Spleen (tissue), 11 donors: Measurements from ENCODE around the gene PTTG1IP. TPM values are rescaled to one million over a fixed set of nuclear protein-coding genes. Genes with fewer than 3 reads are reported as not detected.

Source experiments
- DNase-seq: peaks from one replicate; pipeline ENCODE4 v3.0.0-alpha.2; 2020
- H3K27ac ChIP-seq, 8 donors: fragments of 200-600 bp; sonication (generic) in 7 of 8; 1 replicate in 4 of 8; 2 replicates in 4 of 8; pipeline versions ENCODE4 v1.5.0 to v1.8.0; 2016 to 2021; ENCODE audit warnings: inconsistent platforms in 4 of 8, mild to moderate bottlenecking in 4 of 8, moderate library complexity in 1 of 8
- H3K27me3 ChIP-seq, 7 donors: fragments of 200-600 bp; sonication (generic) in 6 of 7; replicated peaks in 1 of 7; 1 replicate in 4 of 7; 2 replicates in 3 of 7; pipeline versions ENCODE4 v1.5.0 to v1.8.0; 2016 to 2021; ENCODE audit warnings: inconsistent platforms in 3 of 7, mild to moderate bottlenecking in 1 of 7
- H3K36me3 ChIP-seq, 6 donors: fragments of 200-600 bp; sonication (generic) in 5 of 6; 1 replicate in 4 of 6; 2 replicates in 2 of 6; pipeline versions ENCODE4 v1.5.0 to v1.8.0; 2016 to 2021; ENCODE audit warnings: inconsistent platforms in 2 of 6
- H3K4me1 ChIP-seq, 6 donors: fragments of 200-600 bp; sonication (generic) in 5 of 6; 1 replicate in 3 of 6; 2 replicates in 3 of 6; pipeline versions ENCODE4 v1.5.0 to v1.8.0; 2016 to 2021; ENCODE audit warnings: inconsistent platforms in 3 of 6
- H3K4me3 ChIP-seq, 8 donors: fragments of 200-600 bp; sonication (generic) in 7 of 8; 1 replicate in 4 of 8; 2 replicates in 4 of 8; pipeline versions ENCODE4 v1.5.0 to v1.8.0; 2016 to 2021; ENCODE audit warnings: inconsistent platforms in 4 of 8, mild to moderate bottlenecking in 4 of 8, moderate library complexity in 2 of 8
- H3K9me3 ChIP-seq, 8 donors: fragments of 200-600 bp; sonication (generic) in 7 of 8; 1 replicate in 4 of 8; 2 replicates in 4 of 8; pipeline versions ENCODE4 v1.5.0 to v1.8.0; 2016 to 2021; ENCODE audit warnings: inconsistent platforms in 4 of 8
- POLR2A ChIP-seq, 3 donors: fragments of 450-650 bp; IDR thresholded peaks; one replicate each; pipeline ENCODE4 v1.5.1; 2017; ENCODE audit warnings: antibody characterized with exemption in 3 of 3, mild to moderate bottlenecking in 1 of 3
- POLR2AphosphoS5 ChIP-seq, 3 donors: sonication (generic); formaldehyde crosslinking; IDR thresholded peaks; one replicate each; pipeline ENCODE4 v1.5.1; 2017; ENCODE audit warnings: antibody characterized with exemption in 3 of 3
- WGBS, 5 donors: extraction: QIAGEN DNeasy Blood & Tissue Kit in 3 of 5; methylation state at CpG; one replicate each; pipeline versions ENCODE4 v1.1.5 to v1.1.7; 2013 to 2018; 5-methylcytosine and 5-hydroxymethylcytosine counted together
- intact Hi-C: fragments of 100-400 bp; cut with DNase I; formaldehyde crosslinking; loops from one replicate; pipeline ENCODE4 v1.15.0; 2023; ENCODE audit warnings: low total_unique reads
- polyA plus RNA-seq, 3 donors: library from polyadenylated mRNA; stranded (reverse); fragments of 200-250 nt; gene quantifications; one replicate each; pipeline ENCODE4 v1.2.1, GENCODE V29; 2013
- total RNA-seq, 7 donors: library from RNA; depleted of rRNA in 3 of 7; stranded (reverse); fragments of >200 nt in 3 of 7; fragmentation: NEBNext Ultra II Directional in 4 of 7; extraction: Animal tissue kit (Norgen Biotek cat#: 25700) in 4 of 7; gene quantifications; one replicate each; pipeline versions ENCODE4 v1.1.0 to v1.2.1, GENCODE V29; 2016 to 2021
- TF ChIP-seq, protein P1 (sequence below), 11 experiments: fragments of 200-600 bp in 7 of 11; fragments of 450-650 bp in 4 of 11; sonication (generic) in 4 of 11; IDR thresholded peaks in 8 of 11; conservative IDR thresholded peaks in 3 of 11; 1 replicate in 7 of 11; 2 replicates in 4 of 11; pipeline versions ENCODE4 v1.4.0 to v1.8.0; 2016 to 2021; ENCODE audit warnings: antibody characterized with exemption in 11 of 11, inconsistent platforms in 4 of 11, mild to moderate bottlenecking in 1 of 11
- donor health status: healthy with polysubstance abuse.
- donor health status: DM: no; HTN: no; CAD: no; lungs with moderate emphysema.
- donor health status: DM: no; HTN: no; CAD: no.
- donor health status: Bipolar disorder and iron deficiency.
- donor health status: healthy.
- donor health status: DM: no; HTN: no; CAD: no.
- donor health status: DM: yes; HTN: yes; CAD: no.

Gene PTTG1IP
- total and polyA plus RNA-seq, 10 donors, result 57.6 to 189 (median 135) TPM

DNA sequence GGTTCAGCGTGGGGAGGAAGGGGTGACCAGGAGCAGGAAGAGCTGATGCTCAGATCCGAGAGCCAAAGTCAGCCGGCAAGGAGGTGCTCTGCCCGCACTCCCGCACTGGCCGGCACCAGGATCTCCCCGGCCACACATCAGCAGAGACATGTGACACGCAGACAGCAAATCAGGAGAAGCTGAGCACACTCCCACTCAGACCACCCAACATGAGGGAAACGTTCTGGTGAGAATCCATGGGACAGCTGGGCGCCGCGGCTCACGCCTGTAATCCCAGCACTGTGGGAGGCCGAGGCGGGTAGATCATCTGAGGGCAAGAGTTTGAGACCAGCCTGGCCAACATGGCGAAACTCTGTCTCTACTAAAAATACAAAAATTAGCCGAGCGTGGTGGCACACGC, 18.6 kb upstream of the PTTG1IP start:
- WGBS, 5 donors, result 85 to 95% (median 87%) methylated on average over 12 to 19 of the region's 19 CpGs
- H3K4me1 ChIP-seq, result peaks cover 0 to 79% (median 24%) of the 10 kb centered on the region in 6 donors
- no peaks in the 10 kb centered on the region for H3K27me3 ChIP-seq
- intact Hi-C loops, result loop anchor here (5.0 kb wide), 1 partner anchor 40 kb away; no protein-coding TSS in a partner anchor
- H3K9me3 ChIP-seq, result no peaks in the 10 kb centered on the region
- H3K27ac ChIP-seq, result peak overlapping the region in 1 of 8 donors; percentile 9
- H3K36me3 ChIP-seq, result peaks cover 0 to 99% (median 71%) of the 10 kb centered on the region in 6 donors
- H3K4me3 ChIP-seq, result no peak overlapping the region
- TF ChIP-seq POLR2AphosphoS5 (IDR thresholded peaks at IDR 0.05), result no peak
- TF ChIP-seq, protein P1, sequence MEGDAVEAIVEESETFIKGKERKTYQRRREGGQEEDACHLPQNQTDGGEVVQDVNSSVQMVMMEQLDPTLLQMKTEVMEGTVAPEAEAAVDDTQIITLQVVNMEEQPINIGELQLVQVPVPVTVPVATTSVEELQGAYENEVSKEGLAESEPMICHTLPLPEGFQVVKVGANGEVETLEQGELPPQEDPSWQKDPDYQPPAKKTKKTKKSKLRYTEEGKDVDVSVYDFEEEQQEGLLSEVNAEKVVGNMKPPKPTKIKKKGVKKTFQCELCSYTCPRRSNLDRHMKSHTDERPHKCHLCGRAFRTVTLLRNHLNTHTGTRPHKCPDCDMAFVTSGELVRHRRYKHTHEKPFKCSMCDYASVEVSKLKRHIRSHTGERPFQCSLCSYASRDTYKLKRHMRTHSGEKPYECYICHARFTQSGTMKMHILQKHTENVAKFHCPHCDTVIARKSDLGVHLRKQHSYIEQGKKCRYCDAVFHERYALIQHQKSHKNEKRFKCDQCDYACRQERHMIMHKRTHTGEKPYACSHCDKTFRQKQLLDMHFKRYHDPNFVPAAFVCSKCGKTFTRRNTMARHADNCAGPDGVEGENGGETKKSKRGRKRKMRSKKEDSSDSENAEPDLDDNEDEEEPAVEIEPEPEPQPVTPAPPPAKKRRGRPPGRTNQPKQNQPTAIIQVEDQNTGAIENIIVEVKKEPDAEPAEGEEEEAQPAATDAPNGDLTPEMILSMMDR (IDR thresholded peaks at IDR 0.05 in 8 of 11, conservative IDR thresholded peaks at IDR 0.05 in 3 of 11), result no peak
- TF ChIP-seq POLR2A (IDR thresholded peaks at IDR 0.05), result no peak
- no peak for DNase-seq

DNA sequence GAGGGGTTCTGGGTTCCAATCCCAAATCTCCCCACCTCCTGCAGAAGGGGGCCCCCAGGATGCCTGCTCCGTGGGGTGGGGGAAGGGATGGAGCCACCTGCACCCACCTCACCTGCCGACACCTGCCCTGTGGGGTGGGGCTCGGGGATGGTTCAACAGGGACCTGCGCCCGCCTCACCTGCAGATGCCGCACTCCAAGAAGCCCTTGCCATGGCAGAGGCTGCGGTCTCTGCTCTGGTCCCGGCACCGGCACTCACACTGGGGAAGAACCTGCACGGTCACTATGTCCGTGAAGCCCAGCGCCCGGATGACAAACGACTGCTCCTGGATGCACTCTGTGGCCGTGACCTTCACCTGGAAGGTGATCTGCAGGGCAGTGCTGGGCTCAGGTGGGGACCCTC, 18.1 kb upstream of the PTTG1IP start:
- TF ChIP-seq POLR2AphosphoS5 (IDR thresholded peaks at IDR 0.05), result peak in 1 of 3 donors; percentile 53
- TF ChIP-seq POLR2A (IDR thresholded peaks at IDR 0.05), result no peak
- peaks cover 0 to 99% (median 71%) of the 10 kb centered on the region in 6 donors for H3K36me3 ChIP-seq
- no peak for DNase-seq
- H3K4me1 ChIP-seq, result peaks cover 0 to 74% (median 21%) of the 10 kb centered on the region in 6 donors
- H3K27me3 ChIP-seq, result no peaks in the 10 kb centered on the region
- no peaks in the 10 kb centered on the region for H3K9me3 ChIP-seq
- intact Hi-C loops, result loop anchor here (5.0 kb wide), 1 partner anchor 41 kb away; no protein-coding TSS in a partner anchor
- H3K4me3 ChIP-seq, result no peak overlapping the region
- WGBS, 5 donors, result 89 to 97% (median 91%) methylated on average over 12 to 15 of the region's 15 CpGs
- H3K27ac ChIP-seq, result peak overlapping the region in 2 of 8 donors; percentile 9 to 11

DNA sequence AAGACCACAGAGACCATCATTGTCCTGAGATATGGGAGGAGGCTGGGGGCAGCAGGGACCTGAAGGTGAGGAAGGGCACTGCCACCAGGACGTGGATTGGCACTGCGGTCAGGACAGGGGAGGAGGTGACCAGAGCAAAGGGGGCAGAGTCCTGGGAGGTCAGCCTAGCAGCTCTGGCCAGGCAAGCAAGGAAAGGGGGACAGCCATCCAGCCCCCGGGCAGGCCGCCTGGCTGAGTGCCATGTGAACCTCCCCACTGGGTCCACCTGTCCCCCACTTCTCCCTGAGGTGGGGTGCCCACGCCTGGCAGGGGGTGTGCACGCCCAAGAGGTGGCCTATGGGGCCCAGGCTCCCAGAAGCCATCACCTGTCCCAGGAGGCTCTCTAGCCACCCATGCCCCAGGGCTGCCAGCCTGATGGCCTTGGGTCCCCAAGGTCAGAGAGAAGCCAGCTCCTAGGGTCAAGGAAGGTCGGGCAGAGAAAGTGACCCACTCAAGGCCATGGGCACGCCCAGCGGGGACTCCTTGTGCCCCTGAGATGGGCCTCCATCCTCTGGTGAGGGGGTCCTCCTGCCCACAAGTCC, 17.6 kb upstream of the PTTG1IP start:
- intact Hi-C loops, result loop anchor here (5.0 kb wide), 1 partner anchor 41 kb away; no protein-coding TSS in a partner anchor
- Histone ChIP-seq H3K27me3 (no peaks in the 10 kb centered on the region), H3K9me3 (no peaks in the 10 kb centered on the region), H3K27ac (peak overlapping the region in 2 of 8 donors; percentile 11 to 26), H3K4me1 (peaks cover 0 to 70% (median 21%) of the 10 kb centered on the region in 6 donors), H3K4me3 (no peak overlapping the region), H3K36me3 (peaks cover 0 to 99% (median 74%) of the 10 kb centered on the region in 6 donors)
- 81 to 88% (median 86%) methylated on average over 7 to 9 of the region's 9 CpGs for WGBS, 5 donors
- no peak for TF ChIP-seq POLR2A (IDR thresholded peaks at IDR 0.05)
- TF ChIP-seq, protein P1 (IDR thresholded peaks at IDR 0.05 in 8 of 11, conservative IDR thresholded peaks at IDR 0.05 in 3 of 11), result no peak
- TF ChIP-seq POLR2AphosphoS5 (IDR thresholded peaks at IDR 0.05), result peak in 1 of 3 donors; percentile 15
- DNase-seq, result peak; percentile 78

DNA sequence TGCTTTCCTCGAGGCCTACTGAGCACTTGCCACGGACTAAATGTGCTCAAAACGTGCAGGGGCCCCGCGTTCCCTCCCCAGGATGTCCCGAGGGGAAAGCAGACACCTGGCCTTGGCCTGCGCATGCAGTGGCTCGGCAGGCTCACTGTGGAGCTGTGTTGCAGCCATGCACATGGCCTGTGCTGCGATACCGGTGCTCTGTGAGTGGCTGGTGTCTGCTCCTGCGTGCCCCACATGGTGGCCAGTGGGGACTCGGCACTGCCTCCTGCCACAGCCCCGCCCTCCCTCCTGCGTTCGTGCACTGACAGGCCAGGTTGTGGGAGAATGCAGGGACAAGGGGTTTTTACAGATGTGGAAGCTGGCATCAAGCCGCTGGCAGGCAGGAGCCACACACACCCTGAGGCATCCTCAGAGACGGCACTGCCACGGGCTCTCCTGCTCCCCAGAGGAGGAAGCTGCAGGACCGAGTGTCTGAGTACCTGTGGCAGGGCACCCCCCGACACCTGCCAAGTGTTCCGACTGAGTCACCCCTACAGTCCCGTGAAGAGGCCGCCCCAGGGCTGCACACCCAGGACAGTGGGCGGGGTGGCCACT, 16.9 kb upstream of the PTTG1IP start:
- WGBS, 5 donors, result 81 to 86% (median 85%) methylated on average over 15 to 24 of the region's 24 CpGs
- Histone ChIP-seq H3K36me3 (peaks cover 0 to 99% (median 79%) of the 10 kb centered on the region in 6 donors), H3K9me3 (no peaks in the 10 kb centered on the region), H3K27ac (no peak overlapping the region), H3K27me3 (no peaks in the 10 kb centered on the region), H3K4me3 (no peak overlapping the region), H3K4me1 (peaks cover 0 to 66% (median 21%) of the 10 kb centered on the region in 6 donors)
- intact Hi-C loops, result loop anchor here (5.0 kb wide), 1 partner anchor 42 kb away; no protein-coding TSS in a partner anchor
- peak; percentile 69 for DNase-seq
- TF ChIP-seq, protein P1 (IDR thresholded peaks at IDR 0.05 in 8 of 11, conservative IDR thresholded peaks at IDR 0.05 in 3 of 11), result no peak
- TF ChIP-seq POLR2A (IDR thresholded peaks at IDR 0.05) (no peak), POLR2AphosphoS5 (IDR thresholded peaks at IDR 0.05) (peak in 1 of 3 donors; percentile 65)
